Liver (tissue), 9 donors: ENCODE measurements around the gene TMEM63B. TPM values are rescaled to one million over a fixed set of nuclear protein-coding genes. Genes with fewer than 3 reads are reported as not detected.
A peak's percentile ranks its signal among the peaks of the same experiment; 100 is the strongest.

ENCODE experiments used
- DNase-seq: peaks from one replicate; pipeline ENCODE4 v3.0.0-alpha.2; 2017; ENCODE audit warnings: low spot score
- H3K27ac ChIP-seq, 2 donors: one replicate each; pipeline ENCODE4 v1.7.0; 2013; ENCODE audit warnings: inconsistent platforms in 2 of 2, low read length in 2 of 2, control low read depth in 1 of 2, low read depth in 1 of 2, mild to moderate bottlenecking in 1 of 2
- H3K27me3 ChIP-seq, 4 donors: one replicate each; pipeline versions ENCODE4 v1.6.1 to v1.7.0; 2013; ENCODE audit warnings: low read length in 3 of 4, inconsistent platforms in 1 of 4, mild to moderate bottlenecking in 1 of 4, moderate library complexity in 1 of 4; ENCODE audit not compliant: control insufficient read depth in 4 of 4, insufficient read depth in 4 of 4
- H3K36me3 ChIP-seq, 4 donors: one replicate each; pipeline versions ENCODE4 v1.6.1 to v1.7.0; 2013; ENCODE audit warnings: low read length in 3 of 4, mild to moderate bottlenecking in 3 of 4, low read depth in 1 of 4, moderate library complexity in 1 of 4; ENCODE audit not compliant: control insufficient read depth in 4 of 4, insufficient read depth in 3 of 4
- H3K4me1 ChIP-seq, 4 donors: one replicate each; pipeline versions ENCODE4 v1.6.1 to v1.7.0; 2013; ENCODE audit warnings: low read length in 3 of 4, mild to moderate bottlenecking in 3 of 4, moderate library complexity in 1 of 4; ENCODE audit not compliant: control insufficient read depth in 4 of 4, insufficient read depth in 4 of 4
- H3K4me3 ChIP-seq, 3 donors: one replicate each; pipeline versions ENCODE4 v1.6.1 to v1.7.0; 2013; ENCODE audit warnings: low read length in 3 of 3, control low read depth in 1 of 3, low read depth in 1 of 3, mild to moderate bottlenecking in 1 of 3
- H3K9ac ChIP-seq, 2 donors: one replicate each; pipeline ENCODE4 v1.7.0; 2013; ENCODE audit warnings: low read length in 2 of 2, mild to moderate bottlenecking in 2 of 2, moderate library complexity in 2 of 2, control low read depth in 1 of 2, low read depth in 1 of 2
- H3K9me3 ChIP-seq, 4 donors: one replicate each; pipeline versions ENCODE4 v1.6.1 to v1.7.0; 2013; ENCODE audit warnings: low read length in 3 of 4; ENCODE audit not compliant: control insufficient read depth in 4 of 4
- EGR1 ChIP-seq, 2 donors: IDR thresholded peaks; 2 replicates each; pipeline ENCODE4 v1.6.1; 2016 to 2018; ENCODE audit warnings: antibody characterized with exemption in 2 of 2, low read depth in 2 of 2
- FOXA1 ChIP-seq: IDR thresholded peaks from 2 replicates; pipeline ENCODE4 v1.6.1; 2016; ENCODE audit warnings: antibody characterized with exemption
- FOXA2 ChIP-seq: IDR thresholded peaks from 2 replicates; pipeline ENCODE4 v1.6.1; 2016; ENCODE audit warnings: antibody characterized with exemption
- GABPA ChIP-seq, 2 donors: IDR thresholded peaks in 1 of 2; conservative IDR thresholded peaks in 1 of 2; 2 replicates each; pipeline ENCODE4 v1.6.1; 2016; ENCODE audit warnings: antibody characterized with exemption in 2 of 2, mild to moderate bottlenecking in 1 of 2, moderate library complexity in 1 of 2
- HNF4G ChIP-seq: IDR thresholded peaks from 2 replicates; pipeline ENCODE4 v1.6.1; 2016; ENCODE audit warnings: antibody characterized with exemption
- JUND ChIP-seq, 2 donors: IDR thresholded peaks; 2 replicates each; pipeline ENCODE4 v1.6.1; 2016; ENCODE audit warnings: antibody characterized with exemption in 2 of 2
- NR2F2 ChIP-seq: IDR thresholded peaks from 2 replicates; pipeline ENCODE4 v1.6.1; 2016; ENCODE audit warnings: antibody characterized with exemption
- RAD21 ChIP-seq, 2 donors: IDR thresholded peaks; 2 replicates each; pipeline ENCODE4 v1.6.1; 2016; ENCODE audit warnings: antibody characterized with exemption in 2 of 2, mild to moderate bottlenecking in 2 of 2
- RXRA ChIP-seq, 2 donors: IDR thresholded peaks; 2 replicates each; pipeline ENCODE4 v1.6.1; 2017 to 2018; ENCODE audit warnings: antibody characterized with exemption in 2 of 2, mild to moderate bottlenecking in 1 of 2
- SP1 ChIP-seq: IDR thresholded peaks from 2 replicates; pipeline ENCODE4 v1.6.1; 2018; ENCODE audit warnings: antibody characterized with exemption, mild to moderate bottlenecking
- TAF1 ChIP-seq: conservative IDR thresholded peaks from 2 replicates; pipeline ENCODE4 v1.6.1; 2016; ENCODE audit warnings: antibody characterized with exemption, mild to moderate bottlenecking
- YY1 ChIP-seq: IDR thresholded peaks from 2 replicates; pipeline ENCODE4 v1.6.1; 2016; ENCODE audit warnings: antibody characterized with exemption, mild to moderate bottlenecking
- WGBS: extraction: QIAGEN DNeasy Blood & Tissue Kit; methylation state at CpG from one replicate; pipeline ENCODE4 v1.1.7; 2013; 5-methylcytosine and 5-hydroxymethylcytosine counted together
- polyA plus RNA-seq, 2 donors: library from polyadenylated mRNA; stranded (reverse) in 1 of 2; unstranded in 1 of 2; fragments of 200-250 nt in 1 of 2; fragments of >200 nt in 1 of 2; fragmentation: Nextera tagmentation in 1 of 2; extraction: Ambion mirVana in 1 of 2; gene quantifications; one replicate each; pipeline versions ENCODE4 v1.2.1 to v1.2.3, GENCODE V29; 2013 to 2015
- total RNA-seq, 2 donors: library from RNA; depleted of rRNA; stranded (reverse); fragments of >200 nt; gene quantifications; one replicate each; pipeline ENCODE4 v1.2.3, GENCODE V29; 2014
- TF ChIP-seq, protein P1 (sequence below): IDR thresholded peaks from 2 replicates; pipeline ENCODE4 v1.6.1; 2016; ENCODE audit warnings: antibody characterized with exemption
- TF ChIP-seq, protein P2 (sequence below): IDR thresholded peaks from 2 replicates; pipeline ENCODE4 v1.6.1; 2016; ENCODE audit warnings: antibody characterized with exemption
- TF ChIP-seq, protein P3 (sequence below): IDR thresholded peaks from 2 replicates; pipeline ENCODE4 v1.6.1; 2016; ENCODE audit warnings: antibody characterized with exemption, mild to moderate bottlenecking
- TF ChIP-seq, protein P4 (sequence below): IDR thresholded peaks from 2 replicates; pipeline ENCODE4 v1.6.1; 2016; ENCODE audit warnings: antibody characterized with exemption
- donor health status: healthy.
- donor health status: healthy.
- donor health status: healthy.
- donor health status: healthy.
- donor health status: healthy.

The TMEM63B gene
- total and polyA plus RNA-seq, 4 donors: 9.6 to 64.9 (median 37.6) TPM

DNA sequence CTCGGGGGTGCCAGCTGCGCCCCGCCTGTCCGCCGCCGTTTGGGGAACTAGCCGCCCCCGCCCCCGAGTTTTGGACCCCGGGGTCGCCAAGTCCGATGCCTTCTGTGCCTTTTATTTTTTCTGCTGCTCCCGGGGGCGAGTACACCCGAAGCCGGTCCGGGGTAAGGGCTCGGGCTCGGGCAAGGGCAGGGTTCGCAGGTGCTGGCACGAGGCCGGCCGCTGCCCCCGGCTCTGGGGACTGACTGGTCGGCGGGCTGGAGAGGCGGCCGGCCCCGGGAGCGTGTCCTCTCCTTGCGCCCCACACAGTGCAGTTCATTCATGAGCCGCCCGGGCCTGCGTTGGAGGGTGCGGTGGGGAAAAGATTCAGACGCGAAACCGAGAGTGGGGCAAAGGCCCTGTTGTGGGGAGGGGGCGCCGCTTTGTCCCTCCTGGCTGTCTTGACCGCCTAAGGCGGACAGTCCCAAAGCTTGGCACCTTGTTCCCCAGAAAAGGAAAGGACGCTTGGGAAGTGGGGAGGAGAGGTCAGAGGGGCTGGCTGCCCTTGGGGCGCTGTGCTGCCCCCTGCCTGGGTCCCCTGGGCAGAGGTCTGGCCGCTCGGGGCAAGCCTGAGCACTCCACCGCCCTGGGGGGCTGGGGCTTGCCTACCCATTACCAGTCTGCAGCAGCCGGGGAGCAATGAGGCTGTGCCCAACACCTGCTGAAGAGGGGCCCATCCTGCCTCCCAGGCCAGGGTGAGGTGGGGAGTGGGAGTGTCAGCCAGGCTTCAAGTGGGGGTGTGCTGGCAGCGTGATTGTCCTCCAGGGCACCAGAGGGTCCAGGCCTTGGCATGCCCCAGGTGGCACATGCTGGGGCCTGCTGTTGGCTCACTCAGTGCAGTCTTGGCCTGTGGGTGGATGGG lies 915 bp downstream of the TMEM63B start (continued):
- TF ChIP-seq, protein P1, sequence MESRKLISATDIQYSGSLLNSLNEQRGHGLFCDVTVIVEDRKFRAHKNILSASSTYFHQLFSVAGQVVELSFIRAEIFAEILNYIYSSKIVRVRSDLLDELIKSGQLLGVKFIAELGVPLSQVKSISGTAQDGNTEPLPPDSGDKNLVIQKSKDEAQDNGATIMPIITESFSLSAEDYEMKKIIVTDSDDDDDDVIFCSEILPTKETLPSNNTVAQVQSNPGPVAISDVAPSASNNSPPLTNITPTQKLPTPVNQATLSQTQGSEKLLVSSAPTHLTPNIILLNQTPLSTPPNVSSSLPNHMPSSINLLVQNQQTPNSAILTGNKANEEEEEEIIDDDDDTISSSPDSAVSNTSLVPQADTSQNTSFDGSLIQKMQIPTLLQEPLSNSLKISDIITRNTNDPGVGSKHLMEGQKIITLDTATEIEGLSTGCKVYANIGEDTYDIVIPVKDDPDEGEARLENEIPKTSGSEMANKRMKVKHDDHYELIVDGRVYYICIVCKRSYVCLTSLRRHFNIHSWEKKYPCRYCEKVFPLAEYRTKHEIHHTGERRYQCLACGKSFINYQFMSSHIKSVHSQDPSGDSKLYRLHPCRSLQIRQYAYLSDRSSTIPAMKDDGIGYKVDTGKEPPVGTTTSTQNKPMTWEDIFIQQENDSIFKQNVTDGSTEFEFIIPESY: no peak
- TF ChIP-seq, protein P2, sequence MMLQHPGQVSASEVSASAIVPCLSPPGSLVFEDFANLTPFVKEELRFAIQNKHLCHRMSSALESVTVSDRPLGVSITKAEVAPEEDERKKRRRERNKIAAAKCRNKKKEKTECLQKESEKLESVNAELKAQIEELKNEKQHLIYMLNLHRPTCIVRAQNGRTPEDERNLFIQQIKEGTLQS: no peak
- TF ChIP-seq FOXA2 (no peak), RAD21 (IDR thresholded peaks at IDR 0.05) (no peak), RXRA (IDR thresholded peaks at IDR 0.05) (no peak)

DNA sequence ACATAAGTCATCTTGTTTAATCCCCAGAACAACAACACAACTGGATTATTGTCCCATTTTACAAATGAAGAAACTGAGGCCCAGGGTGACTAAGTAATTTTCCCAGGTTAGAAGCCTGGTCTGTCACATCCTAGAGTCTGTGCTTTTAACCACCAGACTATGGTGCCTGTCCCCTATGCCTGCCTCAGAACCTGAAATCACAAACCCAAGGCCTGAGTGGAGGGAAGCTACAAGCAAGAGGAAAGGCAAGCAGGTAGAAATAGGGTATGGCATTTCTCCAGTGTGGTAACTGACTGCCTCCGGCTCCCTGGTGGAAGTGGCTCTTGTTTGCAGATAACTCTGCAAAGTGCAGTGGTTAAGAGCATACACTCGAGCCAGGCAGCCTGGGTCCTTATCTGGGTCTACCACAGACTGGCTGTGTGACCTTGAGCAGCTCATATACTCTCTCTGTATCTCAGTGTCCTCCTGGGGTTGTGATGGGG lies 2.5 kb downstream of the TMEM63B start:
- no peaks in the 10 kb centered on the region for H3K9me3 ChIP-seq
- DNase-seq: peak; percentile 77
- peaks cover 8 to 36% (median 26%) of the 10 kb centered on the region in 4 donors for H3K4me1 ChIP-seq
- no peaks in the 10 kb centered on the region for H3K27me3 ChIP-seq
- TF ChIP-seq, protein P1: no peak
- TF ChIP-seq SP1: no peak
- TF ChIP-seq YY1: no peak
- TF ChIP-seq, protein P3, sequence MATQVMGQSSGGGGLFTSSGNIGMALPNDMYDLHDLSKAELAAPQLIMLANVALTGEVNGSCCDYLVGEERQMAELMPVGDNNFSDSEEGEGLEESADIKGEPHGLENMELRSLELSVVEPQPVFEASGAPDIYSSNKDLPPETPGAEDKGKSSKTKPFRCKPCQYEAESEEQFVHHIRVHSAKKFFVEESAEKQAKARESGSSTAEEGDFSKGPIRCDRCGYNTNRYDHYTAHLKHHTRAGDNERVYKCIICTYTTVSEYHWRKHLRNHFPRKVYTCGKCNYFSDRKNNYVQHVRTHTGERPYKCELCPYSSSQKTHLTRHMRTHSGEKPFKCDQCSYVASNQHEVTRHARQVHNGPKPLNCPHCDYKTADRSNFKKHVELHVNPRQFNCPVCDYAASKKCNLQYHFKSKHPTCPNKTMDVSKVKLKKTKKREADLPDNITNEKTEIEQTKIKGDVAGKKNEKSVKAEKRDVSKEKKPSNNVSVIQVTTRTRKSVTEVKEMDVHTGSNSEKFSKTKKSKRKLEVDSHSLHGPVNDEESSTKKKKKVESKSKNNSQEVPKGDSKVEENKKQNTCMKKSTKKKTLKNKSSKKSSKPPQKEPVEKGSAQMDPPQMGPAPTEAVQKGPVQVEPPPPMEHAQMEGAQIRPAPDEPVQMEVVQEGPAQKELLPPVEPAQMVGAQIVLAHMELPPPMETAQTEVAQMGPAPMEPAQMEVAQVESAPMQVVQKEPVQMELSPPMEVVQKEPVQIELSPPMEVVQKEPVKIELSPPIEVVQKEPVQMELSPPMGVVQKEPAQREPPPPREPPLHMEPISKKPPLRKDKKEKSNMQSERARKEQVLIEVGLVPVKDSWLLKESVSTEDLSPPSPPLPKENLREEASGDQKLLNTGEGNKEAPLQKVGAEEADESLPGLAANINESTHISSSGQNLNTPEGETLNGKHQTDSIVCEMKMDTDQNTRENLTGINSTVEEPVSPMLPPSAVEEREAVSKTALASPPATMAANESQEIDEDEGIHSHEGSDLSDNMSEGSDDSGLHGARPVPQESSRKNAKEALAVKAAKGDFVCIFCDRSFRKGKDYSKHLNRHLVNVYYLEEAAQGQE: no peak
- TF ChIP-seq, protein P2: no peak
- no peak for TF ChIP-seq RAD21 (IDR thresholded peaks at IDR 0.05)
- no peak for TF ChIP-seq TAF1
- TF ChIP-seq FOXA1: no peak
- no peak for TF ChIP-seq GABPA (IDR thresholded peaks at IDR 0.05 in 1 of 2, conservative IDR thresholded peaks at IDR 0.05 in 1 of 2)
- TF ChIP-seq EGR1 (IDR thresholded peaks at IDR 0.05; ENCODE audit: low read depth in 2 of 2): no peak
- TF ChIP-seq FOXA2: no peak
- TF ChIP-seq, protein P4, sequence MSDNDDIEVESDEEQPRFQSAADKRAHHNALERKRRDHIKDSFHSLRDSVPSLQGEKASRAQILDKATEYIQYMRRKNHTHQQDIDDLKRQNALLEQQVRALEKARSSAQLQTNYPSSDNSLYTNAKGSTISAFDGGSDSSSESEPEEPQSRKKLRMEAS: no peak
- no peak for TF ChIP-seq RXRA (IDR thresholded peaks at IDR 0.05)
- TF ChIP-seq JUND (IDR thresholded peaks at IDR 0.05): no peak
- TF ChIP-seq HNF4G: no peak
- TF ChIP-seq NR2F2: no peak
- WGBS: 58% methylated on average over 2 of the region's 2 CpGs
- H3K27ac ChIP-seq: no peak overlapping the region
- no peak overlapping the region for H3K9ac ChIP-seq
- peaks cover 0 to 5% (median 2%) of the 10 kb centered on the region in 4 donors for H3K36me3 ChIP-seq
- H3K4me3 ChIP-seq: no peak overlapping the region
